ENCODE measurements around the gene CEBPG. TPM values are rescaled to one million over a fixed set of nuclear protein-coding genes. Genes with fewer than 3 reads are reported as not detected.

The CEBPG gene
- total RNA-seq, 1 donor from 2014 or later = 22.5 TPM

DNA sequence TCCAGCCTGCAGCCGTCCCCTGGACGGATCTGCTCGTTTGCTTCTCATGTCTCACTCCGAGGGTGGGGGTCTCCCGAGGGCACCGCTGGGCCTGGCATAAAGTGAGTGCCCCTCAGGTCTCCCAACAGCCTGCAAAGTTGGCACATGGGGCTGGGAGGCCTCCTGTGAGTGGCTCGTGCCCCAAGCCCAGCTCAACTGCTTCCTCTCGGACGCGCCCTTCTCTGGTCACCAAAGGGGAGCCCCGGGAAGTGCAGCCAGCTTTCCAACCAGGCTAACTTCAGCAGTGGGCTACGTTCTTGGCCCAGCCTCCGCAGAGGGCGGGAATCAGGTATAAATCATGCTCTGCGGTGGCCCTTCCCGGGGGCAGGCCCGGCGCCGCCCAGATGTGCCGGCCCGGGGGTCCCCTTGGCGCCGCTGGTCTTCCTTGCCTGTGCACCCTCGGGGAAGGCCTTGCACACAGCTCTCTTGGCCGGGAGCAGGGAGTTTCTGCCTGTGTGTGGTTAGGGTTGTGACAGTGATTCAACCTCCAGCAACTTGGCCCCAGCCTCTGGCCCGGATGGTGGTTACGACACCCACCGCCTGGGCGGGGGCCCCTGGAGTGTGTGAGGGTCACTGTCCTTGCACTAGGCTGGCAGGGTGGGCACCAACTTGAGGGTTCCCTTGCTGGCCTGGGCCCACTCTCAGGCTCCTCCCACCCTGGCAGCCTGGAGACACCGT, 20.7 kb downstream of the CEBPG start:
- no peak for DNase-seq (ENCODE audit: extremely low read depth, low read depth, low spot score)

DNA sequence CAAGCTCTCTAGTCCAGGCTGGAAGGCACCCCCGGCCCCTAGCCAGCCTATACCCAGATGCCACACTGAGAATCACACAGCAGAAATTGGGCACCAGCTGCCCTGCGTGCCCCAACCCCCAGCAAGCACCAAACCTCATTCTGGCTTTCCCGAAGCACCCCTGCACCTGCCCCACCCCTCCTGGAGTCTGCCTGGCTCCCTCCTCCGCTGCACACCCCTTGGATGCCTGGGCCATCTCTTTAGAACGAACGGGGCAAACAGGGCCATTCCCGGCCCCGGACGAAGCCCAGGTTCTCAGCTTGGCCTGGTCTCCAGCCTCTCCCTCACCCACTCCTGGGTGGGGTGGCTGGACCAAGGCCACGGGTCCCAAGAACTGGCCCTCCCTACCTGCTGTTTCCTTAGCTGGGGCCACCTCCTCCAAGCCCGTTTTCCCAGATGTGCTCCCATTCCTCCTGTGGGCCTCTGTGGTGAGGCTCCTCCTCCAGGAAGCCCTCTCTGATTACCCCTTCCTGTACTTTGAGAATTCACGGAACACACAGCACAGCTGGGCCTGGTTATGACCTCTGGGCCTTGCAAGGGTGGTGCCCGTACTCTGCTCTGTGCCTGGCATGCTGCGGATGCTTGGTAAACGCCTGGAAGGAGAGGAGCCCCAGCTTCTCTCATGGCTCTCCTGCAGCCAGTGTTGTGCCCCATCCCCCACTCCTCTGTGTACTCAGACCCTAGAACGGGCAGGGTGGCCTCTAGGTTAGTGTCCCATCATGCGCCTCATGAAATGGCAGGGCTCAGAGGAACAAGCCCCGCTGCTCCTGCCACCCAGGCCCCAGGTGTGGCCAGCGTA, 21.4 kb downstream of the CEBPG start:
- DNase-seq (ENCODE audit: extremely low read depth, low read depth, low spot score) = no peak

DNA sequence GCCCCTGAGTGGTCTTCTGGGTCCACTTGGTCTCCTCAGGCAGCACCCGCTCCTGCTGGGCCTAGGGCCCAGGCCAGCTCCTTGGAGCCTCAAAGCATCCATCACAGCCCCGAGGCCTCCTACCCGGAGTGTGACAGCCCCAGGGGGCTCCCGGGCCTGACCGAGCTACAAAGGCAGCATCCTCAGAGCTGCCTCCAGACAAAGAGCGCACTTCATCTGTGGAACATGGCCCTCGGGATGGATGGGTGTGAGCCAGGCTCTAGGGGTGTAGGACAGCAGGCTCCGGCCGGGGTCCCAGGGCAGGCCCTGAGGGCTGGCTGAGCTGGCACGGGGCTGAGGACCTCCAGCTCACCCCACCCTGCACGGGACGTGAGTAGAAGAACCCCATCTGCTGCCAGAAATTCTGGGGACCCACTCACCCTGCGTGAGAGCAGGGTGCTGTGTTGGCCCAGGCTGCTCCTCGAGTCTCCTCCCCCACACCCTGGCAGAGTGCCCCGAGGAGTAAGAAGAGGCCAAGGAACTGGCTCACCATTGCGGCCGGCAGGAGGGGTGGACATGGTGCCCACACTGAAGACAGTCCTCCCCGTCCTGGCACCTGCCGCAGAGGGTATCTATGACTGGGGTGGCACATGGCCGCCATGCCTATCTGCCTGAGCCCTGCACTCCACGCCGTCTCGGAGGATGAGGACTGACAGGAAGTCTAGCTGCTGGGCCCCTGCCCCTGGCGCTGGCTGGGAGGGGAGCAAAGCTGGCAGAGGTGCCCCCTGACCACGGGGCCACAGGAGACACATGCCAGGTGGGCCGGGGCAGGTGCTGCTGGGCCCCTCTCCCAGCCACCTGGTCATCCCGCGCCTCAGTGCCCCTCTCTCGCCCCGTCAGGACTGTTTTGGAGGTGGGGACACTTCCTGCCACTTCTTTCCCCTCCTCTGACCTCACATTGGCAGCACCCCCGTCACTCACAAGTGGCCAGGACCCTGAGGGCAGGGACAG, 22.3 kb downstream of the CEBPG start:
- no peak for DNase-seq (ENCODE audit: extremely low read depth, low read depth, low spot score)

DNA sequence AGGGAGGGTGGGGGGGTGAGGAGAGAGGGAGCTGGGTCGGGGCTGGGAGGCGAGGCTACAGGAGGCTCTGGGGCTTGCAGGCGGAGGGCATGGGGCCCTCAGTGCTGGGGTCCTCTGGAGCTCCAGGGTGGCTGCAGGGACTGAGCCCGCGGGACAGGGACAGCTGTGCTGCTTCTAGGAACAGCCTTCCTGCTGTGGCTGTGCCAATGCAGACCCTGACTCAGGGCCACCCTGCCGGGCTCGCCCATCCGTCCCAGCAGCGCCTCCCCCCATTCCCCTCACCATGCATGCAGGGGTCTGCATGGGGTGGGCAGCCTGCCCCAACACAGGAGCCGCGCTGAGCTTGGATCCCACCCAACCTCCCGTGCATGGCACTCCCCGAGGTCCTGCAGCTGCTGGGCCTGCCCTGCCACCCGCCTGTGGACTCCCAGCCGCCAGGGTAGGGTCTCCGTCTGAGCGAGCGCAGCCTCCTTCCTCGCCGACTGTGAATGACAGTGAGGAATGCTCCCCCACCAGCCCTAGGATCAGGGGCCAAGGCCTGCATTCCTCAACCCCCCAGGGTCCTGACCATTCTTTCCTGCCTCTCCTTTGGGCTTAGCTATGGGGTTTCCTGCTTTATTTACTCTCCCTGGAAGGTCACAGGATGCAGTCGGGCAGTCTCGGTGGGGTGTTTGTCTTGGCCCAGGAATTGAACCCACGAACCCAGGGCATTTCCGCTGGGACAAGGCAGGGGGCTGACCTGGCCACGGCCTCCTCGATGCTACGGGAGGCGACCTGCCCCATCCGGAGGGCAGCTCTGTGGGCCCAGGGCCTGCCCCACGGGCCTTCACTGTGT, 23.4 kb downstream of the CEBPG start:
- DNase-seq (ENCODE audit: extremely low read depth, low read depth, low spot score) = no peak

DNA sequence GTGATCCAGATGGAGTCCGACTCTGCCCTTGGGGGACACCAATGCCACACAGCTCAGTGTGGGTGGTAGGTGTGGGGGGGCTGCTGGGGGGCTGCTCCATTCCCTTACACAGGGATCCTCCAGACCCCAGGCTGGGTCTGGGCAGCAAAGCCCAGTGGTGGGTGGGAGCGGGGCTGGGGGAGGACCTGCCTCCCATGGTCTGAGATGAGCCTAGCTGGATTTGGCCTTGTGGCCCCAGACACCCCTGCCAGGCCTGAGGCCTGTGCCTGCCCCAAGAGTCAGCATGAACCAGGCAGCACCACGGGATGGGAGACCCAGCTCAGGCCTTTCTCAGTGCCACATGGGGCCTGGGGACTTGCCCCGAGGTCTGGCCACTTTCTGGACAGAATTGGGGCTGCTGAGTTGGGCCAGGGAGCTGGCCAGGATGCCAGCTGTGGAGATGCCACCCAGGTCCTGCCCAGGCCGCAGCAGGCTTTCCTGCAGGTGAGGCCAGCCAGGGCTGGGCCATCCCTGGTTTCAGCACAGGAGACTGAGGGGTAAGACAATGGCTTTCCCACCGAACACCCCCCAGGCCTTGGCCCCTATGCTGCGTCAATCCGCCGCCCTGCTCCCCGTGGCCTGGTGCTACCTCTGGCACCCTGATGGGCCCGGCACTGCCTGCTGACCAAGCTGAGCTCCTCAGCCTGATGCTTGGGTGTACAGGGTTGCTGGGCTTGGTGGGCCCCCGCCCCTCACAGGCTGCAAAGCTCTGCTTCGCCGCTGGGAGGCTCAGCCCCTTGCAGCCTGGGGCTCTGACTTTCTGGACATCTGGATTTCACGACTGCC, 24.2 kb downstream of the CEBPG start:
- DNase-seq (ENCODE audit: extremely low read depth, low read depth, low spot score) = no peak

DNA sequence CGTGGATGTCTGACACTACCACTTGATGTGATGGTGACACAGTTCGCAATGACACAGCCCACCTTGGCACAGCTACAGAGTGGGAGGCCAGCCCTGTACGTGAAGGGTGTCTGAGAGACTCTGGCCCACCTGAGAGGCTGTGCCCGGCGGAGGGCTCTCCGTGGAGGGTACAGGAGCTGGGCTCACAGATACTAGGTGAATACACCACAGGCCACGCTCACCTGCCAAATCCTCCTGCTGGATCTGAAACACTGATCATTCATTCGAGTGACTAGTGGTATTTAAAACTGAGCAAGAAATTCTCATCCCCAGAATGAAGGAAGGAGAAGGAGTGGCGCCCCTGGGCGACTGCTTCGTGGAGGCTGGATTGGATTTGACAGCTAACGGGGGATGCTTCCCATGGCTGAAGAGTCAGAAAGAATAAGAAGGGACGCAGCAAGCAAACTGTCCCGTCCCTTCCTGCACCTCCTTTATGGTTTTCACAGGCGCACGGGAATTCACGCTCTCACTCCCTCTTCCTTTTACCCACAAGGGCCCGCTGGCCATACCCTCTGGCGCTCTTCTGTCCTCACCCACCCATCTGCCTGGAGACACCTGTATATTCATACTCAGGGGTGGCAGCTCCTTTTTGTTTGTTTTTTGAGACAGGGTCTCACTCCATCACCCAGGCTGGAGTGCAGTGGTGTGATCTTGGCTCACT, 25.0 kb downstream of the CEBPG start:
- DNase-seq (ENCODE audit: extremely low read depth, low read depth, low spot score) = no peak

DNA sequence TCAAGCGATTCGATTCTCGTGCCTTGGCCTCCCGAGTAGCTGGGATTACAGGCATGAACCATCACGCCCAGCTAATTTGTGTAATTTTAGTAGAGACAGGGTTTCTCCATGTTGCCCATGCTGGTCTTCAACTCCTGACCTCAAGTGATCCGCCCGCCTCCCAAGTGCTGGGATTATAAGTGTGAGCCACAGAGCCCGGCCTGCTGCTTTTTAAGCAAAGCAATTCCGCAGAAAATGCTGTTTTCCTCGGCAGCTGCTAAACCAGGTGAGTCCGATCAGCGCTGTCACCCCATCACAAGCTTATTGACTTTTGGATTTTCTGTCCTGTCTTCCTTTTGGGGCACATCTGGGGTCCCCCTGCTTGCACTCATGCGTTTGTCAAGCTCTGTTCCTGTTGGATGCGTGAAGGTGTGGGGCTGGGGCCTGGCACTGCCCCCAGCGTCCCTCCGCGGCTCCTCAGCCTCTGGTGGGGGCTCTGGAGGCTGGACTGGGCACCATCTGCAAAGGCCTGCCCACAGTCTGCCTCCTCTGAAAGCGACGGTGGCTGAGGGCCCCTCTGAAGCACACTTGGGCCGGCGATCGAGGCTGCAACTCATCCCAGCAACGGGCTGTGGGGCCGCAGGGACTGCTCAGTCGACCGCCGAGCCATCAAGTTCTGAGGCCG, 25.7 kb downstream of the CEBPG start:
- DNase-seq (ENCODE audit: extremely low read depth, low read depth, low spot score) = no peak

DNA sequence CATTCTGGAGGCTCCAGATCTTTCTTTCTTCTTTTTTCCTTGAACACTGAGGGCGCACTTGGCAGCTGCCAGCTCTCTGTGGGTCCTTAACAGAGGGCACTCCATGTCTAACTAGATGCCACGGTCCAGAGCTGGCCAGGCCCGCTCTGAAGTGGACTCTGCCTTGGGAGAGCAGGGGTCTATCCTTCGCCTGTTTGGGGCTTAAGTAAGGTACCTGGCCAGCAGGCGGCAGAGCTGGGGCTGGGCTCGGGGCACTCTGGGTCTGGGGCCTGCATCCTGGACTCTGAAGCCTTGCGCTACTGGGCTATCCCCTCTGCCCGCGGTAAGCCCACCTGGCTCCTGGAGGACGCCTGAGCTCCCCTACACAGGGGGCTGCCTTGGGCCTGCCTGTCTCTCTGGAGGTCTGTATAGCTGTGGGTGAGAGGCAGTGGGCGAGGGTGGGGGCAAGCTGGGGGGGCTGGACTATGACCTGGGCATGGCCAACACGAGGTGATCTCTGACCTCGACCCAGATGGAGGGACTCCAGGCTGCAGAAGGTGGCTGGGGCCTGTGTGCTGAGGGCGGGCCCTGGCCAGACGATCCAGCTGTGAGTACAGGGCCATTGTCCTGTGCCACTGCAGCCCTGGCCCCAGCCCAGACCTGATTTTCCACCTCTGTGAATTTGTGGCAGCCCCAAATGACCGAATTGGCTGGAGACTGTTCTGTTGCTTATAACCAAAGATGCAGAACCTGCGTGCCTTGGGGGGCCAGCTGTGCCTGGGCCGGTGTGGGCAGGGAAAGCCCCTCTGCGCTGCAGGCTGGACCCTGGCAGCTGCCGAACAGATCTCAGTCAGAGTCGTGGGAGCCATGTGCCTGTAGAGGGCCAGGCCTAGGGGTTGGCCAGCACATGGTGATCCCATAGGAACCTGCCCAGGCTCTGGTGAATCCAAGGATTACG, 26.5 kb downstream of the CEBPG start:
- no peak for DNase-seq (ENCODE audit: extremely low read depth, low read depth, low spot score)

DNA sequence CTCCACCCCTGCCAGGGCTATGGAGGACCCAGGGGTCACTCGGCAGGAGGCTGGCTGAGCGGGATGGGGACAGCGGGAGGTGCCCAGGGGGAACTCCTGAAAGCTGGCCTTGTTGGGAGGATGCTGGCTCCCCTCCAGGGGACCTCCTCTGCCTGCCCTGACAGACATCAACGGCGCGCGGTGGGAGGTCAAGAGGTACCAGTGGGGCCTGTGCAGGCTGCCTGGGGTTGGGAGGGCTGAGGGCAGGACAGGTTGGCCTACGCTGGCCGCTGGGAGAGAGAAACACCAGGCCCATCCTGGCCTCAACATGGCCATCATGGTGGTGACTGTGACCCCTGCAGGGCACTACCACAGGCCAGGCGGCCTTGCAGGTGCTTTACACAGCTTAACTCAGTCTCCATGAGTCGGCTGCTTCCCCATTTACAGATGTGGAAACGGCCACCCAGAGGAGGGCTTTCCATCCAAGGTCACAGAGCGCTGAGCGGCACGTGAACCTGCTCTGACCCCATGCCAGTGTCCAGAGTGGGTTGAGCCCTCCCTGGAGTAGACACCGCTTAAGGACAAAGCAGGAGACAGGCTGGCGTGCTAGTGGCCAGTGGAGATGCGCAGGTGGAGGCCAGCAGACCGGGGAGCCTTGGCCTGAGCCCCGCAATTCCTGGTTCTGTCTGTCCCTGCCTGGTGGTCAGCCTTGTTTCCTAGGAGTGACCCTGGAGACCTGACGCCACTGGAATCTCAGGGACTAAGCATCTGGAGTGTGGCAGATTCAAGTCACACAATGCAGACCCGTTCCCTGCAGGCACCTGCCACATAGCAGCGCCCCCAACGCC, 27.6 kb downstream of the CEBPG start:
- no peak for DNase-seq (ENCODE audit: extremely low read depth, low read depth, low spot score)

DNA sequence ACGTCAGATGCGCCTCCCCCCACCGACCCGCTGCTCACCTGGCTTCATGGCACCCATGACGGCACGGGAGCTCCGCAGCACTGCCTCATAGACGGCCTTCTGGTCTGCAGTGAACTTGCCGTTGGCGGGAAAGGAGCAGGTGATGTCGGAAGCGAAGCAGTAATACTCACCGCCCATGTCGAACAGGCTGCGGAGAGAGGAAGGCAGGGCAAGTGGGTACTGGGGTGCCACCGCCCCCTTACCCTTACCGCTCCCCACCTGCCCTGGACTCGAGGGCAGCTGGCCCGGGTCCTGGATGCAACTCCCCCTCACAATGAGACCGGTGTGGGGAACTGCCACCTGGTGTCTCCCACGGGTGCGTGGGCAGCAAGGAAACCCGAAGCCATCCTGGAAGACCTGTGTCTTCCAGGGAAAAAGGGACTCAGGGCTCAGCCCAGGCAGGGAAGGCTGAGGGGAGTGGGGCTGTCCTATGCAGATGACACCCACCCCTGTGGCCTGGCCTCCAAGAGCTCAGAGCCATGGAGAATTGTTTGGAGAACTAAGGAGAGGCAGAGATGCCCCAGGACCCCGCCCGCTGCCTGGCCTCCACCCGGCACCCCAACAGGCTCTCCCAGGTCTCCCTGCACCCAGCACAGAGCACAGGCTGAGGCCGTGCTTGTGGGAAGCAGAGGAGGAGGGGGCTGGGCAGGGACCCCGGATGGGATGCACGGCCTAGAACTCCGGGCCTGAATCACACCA, 28.3 kb downstream of the CEBPG start:
- no peak for DNase-seq (ENCODE audit: extremely low read depth, low read depth, low spot score)

DNA sequence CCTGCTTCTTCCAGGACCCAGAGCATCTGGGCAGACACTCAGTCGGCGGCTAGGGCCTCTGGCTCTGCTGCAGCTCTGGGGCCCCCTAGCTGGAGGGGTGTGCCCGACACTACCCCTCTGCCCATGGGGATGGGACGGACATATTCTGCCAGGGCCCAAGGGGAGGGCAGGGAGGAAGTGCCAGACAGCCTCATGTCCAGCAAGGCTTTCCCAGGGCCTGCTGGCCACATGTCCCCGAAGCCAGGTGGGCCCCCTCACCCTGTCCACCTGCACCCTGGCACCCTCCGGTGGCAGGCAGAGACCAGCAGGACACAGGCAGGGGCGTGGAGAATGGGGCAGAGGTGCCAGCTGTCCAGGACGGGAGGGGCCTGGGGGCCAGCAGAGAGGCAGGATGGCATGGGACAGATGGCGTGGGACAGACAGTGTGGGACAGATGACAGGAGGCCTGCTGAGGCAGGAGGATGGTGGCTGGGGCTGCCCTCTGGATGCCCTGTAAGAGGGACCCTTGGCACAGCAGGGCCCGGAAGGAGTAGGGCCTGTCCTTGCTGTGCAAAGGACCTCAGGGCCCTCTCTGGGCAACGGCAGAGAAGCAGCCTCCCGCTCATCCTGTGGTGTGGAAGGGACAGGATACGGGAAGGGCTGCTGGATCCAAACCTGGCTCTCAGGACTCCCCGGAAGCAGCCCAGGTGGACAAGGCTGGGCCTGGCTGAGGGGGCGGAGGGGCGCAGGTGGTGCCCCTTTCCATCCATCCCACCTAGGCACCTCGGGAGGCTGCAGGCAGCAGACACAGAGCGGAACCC, 29.1 kb downstream of the CEBPG start:
- no peak for DNase-seq (ENCODE audit: extremely low read depth, low read depth, low spot score)

DNA sequence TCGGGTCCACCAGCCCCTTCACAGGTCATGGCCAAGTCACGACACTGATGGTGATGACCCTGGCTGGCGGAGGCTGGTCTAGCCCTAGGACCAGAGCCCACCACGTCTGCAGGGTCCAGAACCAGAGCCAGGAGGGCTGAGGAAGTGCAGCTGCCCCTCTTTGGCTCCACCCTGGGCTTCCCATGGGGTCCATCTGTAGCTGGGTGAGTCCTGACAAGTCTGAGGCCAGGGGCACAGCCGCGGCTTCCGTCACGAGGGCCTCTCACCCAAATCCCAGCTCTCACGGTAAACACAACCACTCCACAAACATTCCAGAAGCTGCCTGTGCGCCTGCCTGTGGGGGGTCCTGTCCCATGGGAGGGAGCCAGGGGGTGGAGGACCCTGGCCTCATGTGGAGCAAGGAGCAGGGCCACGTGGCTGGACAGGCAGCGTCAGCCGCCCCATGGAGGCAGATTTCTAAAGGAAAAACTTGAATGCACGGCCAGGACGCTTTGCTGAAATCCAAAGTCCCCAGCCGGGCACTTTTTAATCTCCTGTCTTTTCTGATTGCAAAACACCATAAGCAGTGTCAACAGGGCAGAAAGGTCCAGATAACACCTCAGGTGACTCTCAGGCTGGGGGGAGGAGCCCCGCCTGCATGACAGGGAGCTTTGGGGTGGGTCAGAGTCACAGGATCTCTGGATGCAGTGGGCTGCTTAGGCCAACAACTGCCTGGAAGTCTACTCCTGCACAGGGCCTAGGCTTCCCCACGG, 29.9 kb downstream of the CEBPG start:
- DNase-seq (ENCODE audit: extremely low read depth, low read depth, low spot score) = no peak

DNA sequence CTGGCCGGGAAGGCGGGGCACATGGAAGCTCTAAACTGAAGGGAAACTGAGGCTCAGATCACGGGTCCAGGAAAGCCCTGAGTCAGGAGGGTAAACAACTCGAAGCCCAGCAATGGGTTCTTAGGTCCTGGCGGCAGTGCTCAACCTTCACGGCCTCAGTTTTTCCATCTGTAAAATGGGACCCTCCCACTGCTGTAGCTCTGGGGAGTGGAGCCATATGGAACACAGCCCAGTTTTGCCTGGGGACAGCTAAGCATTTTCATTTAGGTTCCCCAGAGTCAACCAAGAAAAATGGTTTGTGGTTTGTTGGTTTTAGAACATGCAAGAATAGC, 30.4 kb downstream of the CEBPG start:
- DNase-seq (ENCODE audit: extremely low read depth, low read depth, low spot score) = no peak

Data from glomerular endothelial cell (primary cell).